Kidney epithelial cell (primary cell): ENCODE measurements around the gene SANBR. TPM values are rescaled to one million over a fixed set of nuclear protein-coding genes. Genes with fewer than 3 reads are reported as not detected.

Experiments
- DNase-seq: peaks from one replicate; pipeline ENCODE4 v3.0.0-alpha.2; 2010; ENCODE audit warnings: low read depth
- H3K27me3 ChIP-seq: 2 replicates; pipeline ENCODE4 v1.6.0; 2011; ENCODE audit warnings: low read length; ENCODE audit not compliant: control insufficient read depth, insufficient read depth
- H3K36me3 ChIP-seq: 2 replicates; pipeline ENCODE4 v1.5.1; 2011; ENCODE audit warnings: low read length; ENCODE audit not compliant: control insufficient read depth, insufficient read depth
- H3K4me3 ChIP-seq: 2 replicates; pipeline ENCODE4 v1.5.1; 2011; ENCODE audit warnings: low read depth, mild to moderate bottlenecking, control low read depth, low read length
- total RNA-seq: library from RNA; depleted of rRNA; stranded (reverse); fragments of >200 nt; gene quantifications from 2 replicates; pipeline ENCODE4 v1.2.3, GENCODE V29; 2015
- TF ChIP-seq, protein P1 (sequence below): IDR thresholded peaks from 2 replicates; pipeline ENCODE4 v1.5.1; 2011; ENCODE audit warnings: mild to moderate bottlenecking, moderate library complexity, low read length, control low read depth, inconsistent platforms; ENCODE audit not compliant: insufficient read depth, poor library complexity, severe bottlenecking

SANBR gene
- total RNA-seq, 1 donor from 2014 or later = 8.9 TPM

GRCh38 chr2:61096438-61096837 is 30.8 kb downstream of the SANBR start:
- DNase-seq = no peak
- Histone ChIP-seq H3K36me3 (no peaks in the 10 kb centered on the region), H3K27me3 (no peaks in the 10 kb centered on the region), H3K4me3 (no peak overlapping the region)
- TF ChIP-seq, protein P1, sequence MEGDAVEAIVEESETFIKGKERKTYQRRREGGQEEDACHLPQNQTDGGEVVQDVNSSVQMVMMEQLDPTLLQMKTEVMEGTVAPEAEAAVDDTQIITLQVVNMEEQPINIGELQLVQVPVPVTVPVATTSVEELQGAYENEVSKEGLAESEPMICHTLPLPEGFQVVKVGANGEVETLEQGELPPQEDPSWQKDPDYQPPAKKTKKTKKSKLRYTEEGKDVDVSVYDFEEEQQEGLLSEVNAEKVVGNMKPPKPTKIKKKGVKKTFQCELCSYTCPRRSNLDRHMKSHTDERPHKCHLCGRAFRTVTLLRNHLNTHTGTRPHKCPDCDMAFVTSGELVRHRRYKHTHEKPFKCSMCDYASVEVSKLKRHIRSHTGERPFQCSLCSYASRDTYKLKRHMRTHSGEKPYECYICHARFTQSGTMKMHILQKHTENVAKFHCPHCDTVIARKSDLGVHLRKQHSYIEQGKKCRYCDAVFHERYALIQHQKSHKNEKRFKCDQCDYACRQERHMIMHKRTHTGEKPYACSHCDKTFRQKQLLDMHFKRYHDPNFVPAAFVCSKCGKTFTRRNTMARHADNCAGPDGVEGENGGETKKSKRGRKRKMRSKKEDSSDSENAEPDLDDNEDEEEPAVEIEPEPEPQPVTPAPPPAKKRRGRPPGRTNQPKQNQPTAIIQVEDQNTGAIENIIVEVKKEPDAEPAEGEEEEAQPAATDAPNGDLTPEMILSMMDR = no peak

DNA sequence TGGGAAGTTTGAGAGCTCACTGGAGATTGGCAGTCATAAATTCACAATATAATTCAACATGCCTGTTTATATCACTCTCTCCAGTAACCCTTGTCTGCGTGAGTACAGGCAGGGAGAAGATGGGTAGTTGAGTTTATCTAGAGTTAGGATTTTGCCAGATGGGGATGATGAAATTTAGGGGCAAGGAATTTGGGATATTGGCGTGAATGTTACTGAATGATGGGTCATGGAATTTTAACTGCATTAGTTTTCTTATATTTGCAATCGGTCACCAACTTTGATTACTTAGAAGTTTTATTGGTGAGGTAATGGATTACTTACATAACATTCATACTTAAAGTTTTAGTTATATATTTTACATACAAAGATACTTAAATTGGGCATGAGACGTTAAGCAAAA is 35.1 kb downstream of the SANBR start:
- no peak for DNase-seq
- H3K27me3 ChIP-seq = no peaks in the 10 kb centered on the region
- H3K36me3 ChIP-seq = no peaks in the 10 kb centered on the region
- H3K4me3 ChIP-seq = no peak overlapping the region
- TF ChIP-seq, protein P1 = no peak

DNA sequence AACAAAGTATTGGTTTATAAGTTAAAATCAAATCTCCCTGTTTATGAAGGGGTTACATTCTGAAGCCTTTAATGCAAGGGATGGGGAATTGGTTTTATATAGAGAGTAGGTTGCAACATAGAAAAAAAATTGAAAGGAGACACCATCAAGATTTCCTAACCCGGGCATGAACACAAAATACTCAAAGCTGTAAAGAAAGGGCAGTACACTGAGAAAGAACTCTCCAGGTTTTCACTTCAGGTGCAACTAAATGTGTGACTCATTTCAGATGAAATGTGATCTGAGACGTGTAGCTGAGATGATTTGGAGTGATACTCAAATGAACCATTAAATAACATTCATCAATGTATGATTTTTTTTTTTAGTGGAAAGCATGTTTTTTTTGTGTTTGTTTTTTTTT is 43.6 kb downstream of the SANBR start:
- DNase-seq = no peak
- TF ChIP-seq, protein P1 = no peak
- no peaks in the 10 kb centered on the region for H3K27me3 ChIP-seq
- H3K4me3 ChIP-seq = no peak overlapping the region
- no peaks in the 10 kb centered on the region for H3K36me3 ChIP-seq

- TF ChIP-seq, protein P1 = no peak
- no peaks in the 10 kb centered on the region for H3K36me3 ChIP-seq
Observed at GRCh38 chr2:61111708-61112107, 46.0 kb downstream of the SANBR start.

GRCh38 chr2:61114147-61114546 is 48.5 kb downstream of the SANBR start:
- TF ChIP-seq, protein P1 = no peak
- H3K27me3 ChIP-seq = no peaks in the 10 kb centered on the region
- no peaks in the 10 kb centered on the region for H3K36me3 ChIP-seq
- no peak overlapping the region for H3K4me3 ChIP-seq
- DNase-seq = no peak

More at GRCh38 chr2:61111708-61112107, 46.0 kb downstream of the SANBR start:
- no peaks in the 10 kb centered on the region for H3K27me3 ChIP-seq
- H3K4me3 ChIP-seq = no peak overlapping the region
- no peak for DNase-seq

Other genes starting within 250 kb of the SANBR start
- 6.7 and 8.6 TPM in 2 replicates for gene REL, start 184.3 kb upstream of the SANBR start, total RNA-seq
- gene PEX13, start 48.2 kb upstream of the SANBR start, total RNA-seq = 31.7 and 33.0 TPM in 2 replicates
- 4.4 and 8.9 TPM in 2 replicates for gene PUS10, start 47.6 kb upstream of the SANBR start, total RNA-seq
- gene C2orf74, start 96.3 kb downstream of the SANBR start, total RNA-seq = 18.3 and 26.4 TPM in 2 replicates